WTC11 (cell line): ENCODE results near the gene GAB1. TPM values are rescaled to one million over a fixed set of nuclear protein-coding genes. Genes with fewer than 3 reads are reported as not detected.

Experiments used
- ATAC-seq: fragments of 200-7000 bp; cut with Tn5 transposase; 2 replicates; pipeline ENCODE4 v1.10.0; 2021; ENCODE audit warnings: mild to moderate bottlenecking, moderate library complexity
- CTCF ChIA-PET: fragments of 300-600 bp; sonication (Branson Sonifier 250); formaldehyde crosslinking; loops from one replicate; lab custom pipeline; 2021; ENCODE audit warnings: antibody characterized with exemption; lab: Charles Lee
- POLR2A ChIA-PET: fragments of 350-600 bp; sonication (Branson Sonifier 250); formaldehyde crosslinking; loops from one replicate; lab custom pipeline; 2021; ENCODE audit warnings: antibody characterized with exemption; lab: Charles Lee
- DNase-seq: peaks from one replicate; pipeline ENCODE4 v3.0.0; 2021; ENCODE audit warnings: low spot score
- H3K27ac Mint-ChIP-seq: 2 replicates; pipeline ENCODE4 v1.8.0; 2021; ENCODE audit warnings: mixed read lengths
- H3K27me3 Mint-ChIP-seq: 2 replicates; pipeline ENCODE4 v1.8.0; 2021; ENCODE audit warnings: low read depth, mild to moderate bottlenecking, moderate library complexity, mixed read lengths
- H3K36me3 Mint-ChIP-seq: 2 replicates; pipeline ENCODE4 v1.8.0; 2021; ENCODE audit warnings: mixed read lengths
- H3K4me1 Mint-ChIP-seq: 2 replicates; pipeline ENCODE4 v1.8.0; 2022; ENCODE audit warnings: mixed read lengths
- H3K4me3 Mint-ChIP-seq: 2 replicates; pipeline ENCODE4 v1.8.0; 2021; ENCODE audit warnings: mild to moderate bottlenecking, moderate library complexity, mixed read lengths
- H3K9me3 Mint-ChIP-seq: 2 replicates; pipeline ENCODE4 v1.8.0; 2021; ENCODE audit warnings: mixed read lengths
- CBFB ChIP-seq: sonication (generic); formaldehyde crosslinking; IDR thresholded peaks from 2 replicates; pipeline ENCODE4 v1.8.1; 2022; ENCODE audit warnings: mild to moderate bottlenecking, low read depth, missing genetic modification reagents
- CREB1 ChIP-seq: sonication (generic); formaldehyde crosslinking; IDR thresholded peaks from 2 replicates; pipeline ENCODE4 v1.8.0; 2023; ENCODE audit warnings: mild to moderate bottlenecking, missing genetic modification reagents
- E2F4 ChIP-seq: sonication (generic); formaldehyde crosslinking; IDR thresholded peaks from 2 replicates; pipeline ENCODE4 v1.8.1; 2022; ENCODE audit warnings: low read depth, mild to moderate bottlenecking, moderate library complexity, missing genetic modification reagents, borderline replicate concordance
- ELF4 ChIP-seq: sonication (generic); formaldehyde crosslinking; IDR thresholded peaks from 2 replicates; pipeline ENCODE4 v1.8.1; 2022; ENCODE audit warnings: low read depth, mild to moderate bottlenecking, moderate library complexity, missing genetic modification reagents
- EMX1 ChIP-seq: fragments of 250-450 bp; sonication (Bioruptor Pico); IDR thresholded peaks from 2 replicates; pipeline ENCODE4 v1.8.0; 2021; ENCODE audit warnings: mild to moderate bottlenecking
- FOXK1 ChIP-seq: sonication (generic); formaldehyde crosslinking; IDR thresholded peaks from 2 replicates; pipeline ENCODE4 v1.8.0; 2022; ENCODE audit warnings: mild to moderate bottlenecking, moderate library complexity, missing genetic modification reagents
- GABPB1 ChIP-seq: sonication (generic); formaldehyde crosslinking; IDR thresholded peaks from 2 replicates; pipeline ENCODE4 v1.8.1; 2023; ENCODE audit warnings: mild to moderate bottlenecking, missing genetic modification reagents
- HMGA2 ChIP-seq: fragments of 250-450 bp; sonication (Bioruptor Pico); IDR thresholded peaks from 2 replicates; pipeline ENCODE4 v1.4.0; 2021; ENCODE audit warnings: mild to moderate bottlenecking, moderate library complexity
- MXD4 ChIP-seq: fragments of 250-450 bp; sonication (Bioruptor Pico); IDR thresholded peaks from 2 replicates; pipeline ENCODE4 v1.8.0; 2021; ENCODE audit warnings: mild to moderate bottlenecking, moderate library complexity, borderline replicate concordance
- MYBL2 ChIP-seq: sonication (generic); formaldehyde crosslinking; IDR thresholded peaks from 2 replicates; pipeline ENCODE4 v1.8.1; 2023; ENCODE audit warnings: mild to moderate bottlenecking, moderate library complexity, missing genetic modification reagents
- NFE2L1 ChIP-seq: sonication (generic); formaldehyde crosslinking; IDR thresholded peaks from 2 replicates; pipeline ENCODE4 v1.8.1; 2023; ENCODE audit warnings: missing genetic modification reagents
- NR1H2 ChIP-seq: sonication (generic); formaldehyde crosslinking; IDR thresholded peaks from 2 replicates; pipeline ENCODE4 v1.9.0; 2021; ENCODE audit warnings: mild to moderate bottlenecking, moderate library complexity, missing genetic modification reagents
- OVOL2 ChIP-seq: fragments of 250-450 bp; sonication (Bioruptor Pico); IDR thresholded peaks from 2 replicates; pipeline ENCODE4 v1.9.0; 2021; ENCODE audit warnings: mild to moderate bottlenecking, borderline replicate concordance
- TEAD1 ChIP-seq: sonication (generic); formaldehyde crosslinking; IDR thresholded peaks from 2 replicates; pipeline ENCODE4 v1.8.0; 2022; ENCODE audit warnings: mild to moderate bottlenecking, missing genetic modification reagents
- TEAD4 ChIP-seq: sonication (generic); formaldehyde crosslinking; IDR thresholded peaks from 2 replicates; pipeline ENCODE4 v1.8.0; 2022; ENCODE audit warnings: mild to moderate bottlenecking, missing genetic modification reagents
- TP53 ChIP-seq: sonication (generic); formaldehyde crosslinking; IDR thresholded peaks from 2 replicates; pipeline ENCODE4 v1.8.1; 2023; ENCODE audit warnings: mild to moderate bottlenecking, missing genetic modification reagents
- USF1 ChIP-seq: sonication (generic); formaldehyde crosslinking; IDR thresholded peaks from 2 replicates; pipeline ENCODE4 v1.8.0; 2022; ENCODE audit warnings: mild to moderate bottlenecking, missing genetic modification reagents
- ZBTB21 ChIP-seq: sonication (generic); formaldehyde crosslinking; IDR thresholded peaks from 2 replicates; pipeline ENCODE4 v1.8.1; 2023; ENCODE audit warnings: mild to moderate bottlenecking, missing genetic modification reagents, borderline replicate concordance
- ZNF281 ChIP-seq: sonication (generic); formaldehyde crosslinking; IDR thresholded peaks from 2 replicates; pipeline ENCODE4 v1.8.0; 2023; ENCODE audit warnings: mild to moderate bottlenecking, missing genetic modification reagents
- ZNF423 ChIP-seq: fragments of 250-450 bp; sonication (Bioruptor Pico); IDR thresholded peaks from 2 replicates; pipeline ENCODE4 v2.1.2; 2022; ENCODE audit warnings: mild to moderate bottlenecking, moderate library complexity
- total RNA-seq: library from RNA; stranded (reverse); gene quantifications from 3 replicates; pipeline ENCODE4 v1.2.3, GENCODE V29; 2021
- TF ChIP-seq, protein P1 (sequence below): fragments of 250-450 bp; sonication (Bioruptor Pico); IDR thresholded peaks from 2 replicates; pipeline ENCODE4 v1.9.0; 2021; ENCODE audit warnings: mild to moderate bottlenecking

Gene GAB1
- total RNA-seq, 1 experiment from 2014 or later: 17.4 TPM

DNA sequence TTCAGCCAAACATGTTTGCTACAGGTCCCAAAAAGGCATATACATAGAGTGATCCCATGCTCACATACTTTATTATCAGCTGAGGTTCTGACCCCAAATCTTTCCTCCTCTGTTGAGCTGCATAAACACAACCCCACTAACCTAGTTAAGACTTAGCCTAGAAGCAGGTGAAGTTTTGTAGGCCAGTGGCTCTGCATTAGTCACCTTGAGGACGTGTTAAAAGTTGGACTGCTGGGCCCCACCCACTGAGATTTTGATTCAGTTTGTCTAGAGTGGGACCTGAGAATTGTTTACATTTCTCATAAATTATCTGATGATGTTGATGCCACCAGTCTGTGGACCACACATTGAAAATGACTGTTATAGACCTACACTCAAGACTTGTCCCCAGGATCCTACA is 43.8 kb upstream of the GAB1 start:
- POLR2A ChIA-PET: no interaction called here
- H3K4me3 Mint-ChIP-seq: no peak overlapping the region
- H3K27me3 Mint-ChIP-seq: no peaks in the 10 kb centered on the region
- no peaks in the 10 kb centered on the region for H3K9me3 Mint-ChIP-seq
- CTCF ChIA-PET: no interaction called here
- ATAC-seq: no peak
- no peak for DNase-seq
- H3K36me3 Mint-ChIP-seq: no peaks in the 10 kb centered on the region
- no peak overlapping the region for H3K27ac Mint-ChIP-seq
- no peak for TF ChIP-seq NR1H2
- TF ChIP-seq GABPB1 (CRISPR knock-in tag): no peak
- no peak for TF ChIP-seq EMX1 (CRISPR knock-in tag)
- TF ChIP-seq, protein P1, sequence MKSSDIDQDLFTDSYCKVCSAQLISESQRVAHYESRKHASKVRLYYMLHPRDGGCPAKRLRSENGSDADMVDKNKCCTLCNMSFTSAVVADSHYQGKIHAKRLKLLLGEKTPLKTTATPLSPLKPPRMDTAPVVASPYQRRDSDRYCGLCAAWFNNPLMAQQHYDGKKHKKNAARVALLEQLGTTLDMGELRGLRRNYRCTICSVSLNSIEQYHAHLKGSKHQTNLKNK (CRISPR knock-in tag): no peak
- TF ChIP-seq OVOL2 (CRISPR knock-in tag): no peak
- TF ChIP-seq ZNF423 (CRISPR knock-in tag): no peak
- no peak for TF ChIP-seq TEAD4 (CRISPR knock-in tag)
- TF ChIP-seq ELF4 (CRISPR knock-in tag): no peak
- TF ChIP-seq E2F4 (CRISPR knock-in tag): no peak
- TF ChIP-seq CREB1 (CRISPR knock-in tag): no peak
- no peak for TF ChIP-seq ZBTB21 (CRISPR knock-in tag)
- TF ChIP-seq MXD4 (CRISPR knock-in tag): no peak
- TF ChIP-seq USF1 (CRISPR knock-in tag): no peak
- no peak for TF ChIP-seq MYBL2 (CRISPR knock-in tag)
- no peak for TF ChIP-seq TP53 (CRISPR knock-in tag)
- no peak for TF ChIP-seq FOXK1 (CRISPR knock-in tag)
- TF ChIP-seq NFE2L1 (CRISPR knock-in tag): no peak
- H3K4me1 Mint-ChIP-seq: no peaks in the 10 kb centered on the region

DNA sequence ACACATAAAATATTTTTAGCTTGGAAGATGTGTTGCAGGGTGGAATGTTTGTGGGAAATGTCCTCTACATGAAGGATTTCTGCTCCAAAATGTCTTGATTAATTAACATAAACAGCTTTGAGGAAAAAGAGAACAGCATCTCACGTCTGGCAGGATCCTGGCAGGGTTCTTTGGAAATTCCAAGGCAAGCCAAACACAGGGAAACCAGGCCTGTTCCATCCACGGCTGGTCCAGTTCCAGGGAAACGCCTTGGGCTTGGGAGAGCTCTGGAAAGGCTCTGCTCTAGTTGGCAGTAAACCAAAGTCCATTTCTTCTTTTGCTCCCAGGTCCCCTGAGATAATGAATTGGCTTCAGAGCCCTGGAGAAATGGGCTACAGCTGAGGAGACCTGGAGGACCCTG is 42.4 kb upstream of the GAB1 start:
- POLR2A ChIA-PET: no interaction called here
- H3K27me3 Mint-ChIP-seq: no peaks in the 10 kb centered on the region
- H3K36me3 Mint-ChIP-seq: no peaks in the 10 kb centered on the region
- no peak overlapping the region for H3K27ac Mint-ChIP-seq
- ATAC-seq: no peak
- CTCF ChIA-PET: no interaction called here
- H3K4me1 Mint-ChIP-seq: no peaks in the 10 kb centered on the region
- no peak for TF ChIP-seq CREB1 (CRISPR knock-in tag)
- no peak for TF ChIP-seq ZNF281 (CRISPR knock-in tag)
- TF ChIP-seq, protein P1 (CRISPR knock-in tag): no peak
- TF ChIP-seq HMGA2: no peak
- TF ChIP-seq TEAD4 (CRISPR knock-in tag): no peak
- TF ChIP-seq CBFB: no peak
- no peak for TF ChIP-seq TEAD1 (CRISPR knock-in tag)
- TF ChIP-seq, all 79 proteins: peak for 0
- no peak for DNase-seq
- no peak overlapping the region for H3K4me3 Mint-ChIP-seq
- no peaks in the 10 kb centered on the region for H3K9me3 Mint-ChIP-seq
